Measurements from ENCODE around the gene TNRC6A. TPM values are rescaled to one million over a fixed set of nuclear protein-coding genes. Genes with fewer than 3 reads are reported as not detected.

Gene TNRC6A
- total RNA-seq, 1 experiment from 2014 or later, result 20.3 TPM

- H3K4me3 ChIP-seq (ENCODE audit: low read length), result peak overlapping the region; percentile 51; the same call in 1 of the 2 replicates
- intact Hi-C loops (cut with micrococcal nuclease), result no loop called here
- H3K36me3 ChIP-seq (ENCODE audit: low read depth, low read length), result no peaks in the 10 kb centered on the region
- no peaks in the 10 kb centered on the region for H3K9me3 ChIP-seq (ENCODE audit: low read length)
- peak overlapping the region; percentile 6; the same call in 1 of the 2 replicates for H3K9ac ChIP-seq (ENCODE audit: low read length)
- H3K9me2 ChIP-seq (replicated peaks; ENCODE audit: low read length), result no peaks in the 10 kb centered on the region
- no peaks in the 10 kb centered on the region for H4K20me1 ChIP-seq (ENCODE audit: low read length)
- no peaks in the 10 kb centered on the region for H3K79me2 ChIP-seq (ENCODE audit: low read length)
- BruUV-seq (replicated peaks), result no TSS peak
- H3K4me1 ChIP-seq (ENCODE audit: insufficient read depth, low read length), result peaks cover 56% of the 10 kb centered on the region
- POLR2A ChIA-PET (ENCODE audit: unreplicated experiment), result no interaction called here
- peak overlapping the region; percentile 81 for H3K4me2 ChIP-seq (ENCODE audit: low read length)
- TF ChIP-seq EZH2 (IDR thresholded peaks at IDR 0.05; ENCODE audit: low read length, unreplicated experiment) (no peak), EZH2phosphoT487 (IDR thresholded peaks at IDR 0.05; ENCODE audit: borderline replicate concordance, low read length) (no peak), CTCF (conservative IDR thresholded peaks at IDR 0.05; ENCODE audit: low read depth, low read length) (no peak)
- H3K27ac ChIP-seq (ENCODE audit: low read length), result peak overlapping the region; percentile 60
- peak overlapping the region; percentile 74 for H2AFZ ChIP-seq (ENCODE audit: low read length)
- H3F3A ChIP-seq (ENCODE audit: low read length, unreplicated experiment), result peaks cover 5% of the 10 kb centered on the region
- CTCF ChIA-PET, result no interaction called here
- H3K27me3 ChIP-seq (ENCODE audit: low read length), result no peaks in the 10 kb centered on the region
- ATAC-seq, result no peak
- peak; percentile 16 for DNase-seq
Observed at GRCh38 chr16:24853169-24853824, 123.8 kb downstream of the TNRC6A start.

- peak overlapping the region; percentile 81 for H3K4me2 ChIP-seq (ENCODE audit: low read length)
- peak overlapping the region; percentile 31; the same call in 1 of the 2 replicates for H3K9ac ChIP-seq (ENCODE audit: low read length)
- no peaks in the 10 kb centered on the region for H3K9me2 ChIP-seq (replicated peaks; ENCODE audit: low read length)
- H3K79me2 ChIP-seq (ENCODE audit: low read length), result no peaks in the 10 kb centered on the region
- peaks cover 5% of the 10 kb centered on the region for H3F3A ChIP-seq (ENCODE audit: low read length, unreplicated experiment)
- H3K4me3 ChIP-seq (ENCODE audit: low read length), result peak overlapping the region; percentile 51; the same call in 1 of the 2 replicates
- ATAC-seq (peak; percentile 59), DNase-seq (peak; percentile 78)
- H2AFZ ChIP-seq (ENCODE audit: low read length), result peak overlapping the region; percentile 74
- H3K4me1 ChIP-seq (ENCODE audit: insufficient read depth, low read length), result peaks cover 51% of the 10 kb centered on the region
- no peaks in the 10 kb centered on the region for H4K20me1 ChIP-seq (ENCODE audit: low read length)
- ChIA-PET CTCF (no interaction called here), POLR2A (ENCODE audit: unreplicated experiment) (no interaction called here)
- H3K9me3 ChIP-seq (ENCODE audit: low read length), result no peaks in the 10 kb centered on the region
- no TSS peak for BruUV-seq (replicated peaks)
- no peaks in the 10 kb centered on the region for H3K36me3 ChIP-seq (ENCODE audit: low read depth, low read length)
- intact Hi-C loops (cut with micrococcal nuclease), result no loop called here
- no peaks in the 10 kb centered on the region for H3K27me3 ChIP-seq (ENCODE audit: low read length)
- TF ChIP-seq CTCF (conservative IDR thresholded peaks at IDR 0.05; ENCODE audit: low read depth, low read length) (no peak), EZH2phosphoT487 (IDR thresholded peaks at IDR 0.05; ENCODE audit: borderline replicate concordance, low read length) (no peak), EZH2 (IDR thresholded peaks at IDR 0.05; ENCODE audit: low read length, unreplicated experiment) (no peak)
- peak overlapping the region; percentile 60 for H3K27ac ChIP-seq (ENCODE audit: low read length)
Observed at GRCh38 chr16:24853830-24854229, 124.4 kb downstream of the TNRC6A start.

GRCh38 chr16:24854607-24855171 lies 125.2 kb downstream of the TNRC6A start:
- no peaks in the 10 kb centered on the region for H3K9me2 ChIP-seq (replicated peaks; ENCODE audit: low read length)
- intact Hi-C loops (cut with micrococcal nuclease), result no loop called here
- peaks cover 47% of the 10 kb centered on the region for H3K4me1 ChIP-seq (ENCODE audit: insufficient read depth, low read length)
- ChIA-PET CTCF (no interaction called here), POLR2A (ENCODE audit: unreplicated experiment) (no interaction called here)
- H3F3A ChIP-seq (ENCODE audit: low read length, unreplicated experiment), result peaks cover 5% of the 10 kb centered on the region
- H3K27ac ChIP-seq (ENCODE audit: low read length), result peak overlapping the region; percentile 60; the same call in 1 of the 2 replicates
- H2AFZ ChIP-seq (ENCODE audit: low read length), result no peak overlapping the region
- no peaks in the 10 kb centered on the region for H3K79me2 ChIP-seq (ENCODE audit: low read length)
- H3K27me3 ChIP-seq (ENCODE audit: low read length), result no peaks in the 10 kb centered on the region
- no TSS peak for BruUV-seq (replicated peaks)
- no peak overlapping the region for H3K4me2 ChIP-seq (ENCODE audit: low read length)
- ATAC-seq (no peak), DNase-seq (no peak)
- TF ChIP-seq CTCF (conservative IDR thresholded peaks at IDR 0.05; ENCODE audit: low read depth, low read length) (no peak), EZH2phosphoT487 (IDR thresholded peaks at IDR 0.05; ENCODE audit: borderline replicate concordance, low read length) (no peak), EZH2 (IDR thresholded peaks at IDR 0.05; ENCODE audit: low read length, unreplicated experiment) (no peak)
- no peak overlapping the region for H3K9ac ChIP-seq (ENCODE audit: low read length)
- H3K9me3 ChIP-seq (ENCODE audit: low read length), result no peaks in the 10 kb centered on the region
- no peaks in the 10 kb centered on the region for H3K36me3 ChIP-seq (ENCODE audit: low read depth, low read length)
- no peak overlapping the region for H3K4me3 ChIP-seq (ENCODE audit: low read length)
- no peaks in the 10 kb centered on the region for H4K20me1 ChIP-seq (ENCODE audit: low read length)

Data from PC-3 (cell line).